Nephron progenitor cell (in vitro differentiated cells): ENCODE measurements around the gene RBKS.

ENCODE experiments used
- DNase-seq: peaks from one replicate; pipeline ENCODE4 v3.0.0; 2021
- H3K27ac Mint-ChIP-seq: 2 replicates; pipeline ENCODE4 v1.8.0; 2021; ENCODE audit warnings: mild to moderate bottlenecking, moderate library complexity, mixed read lengths
- H3K27me3 Mint-ChIP-seq: 2 replicates; pipeline ENCODE4 v1.8.0; 2021; ENCODE audit warnings: mild to moderate bottlenecking, low read depth, mixed read lengths; ENCODE audit not compliant: poor library complexity
- H3K36me3 Mint-ChIP-seq: 2 replicates; pipeline ENCODE4 v1.8.0; 2021; ENCODE audit warnings: low read depth, mixed read lengths
- H3K4me1 Mint-ChIP-seq: 2 replicates; pipeline ENCODE4 v1.8.0; 2021; ENCODE audit warnings: mixed read lengths
- H3K4me3 Mint-ChIP-seq: 2 replicates; pipeline ENCODE4 v1.8.0; 2021; ENCODE audit warnings: mild to moderate bottlenecking, moderate library complexity, mixed read lengths
- H3K9me3 Mint-ChIP-seq: 2 replicates; pipeline ENCODE4 v1.8.0; 2021; ENCODE audit warnings: mild to moderate bottlenecking, moderate library complexity, mixed read lengths
- CTCF ChIP-seq: fragments of 200-600 bp; sonication (generic); IDR thresholded peaks from 2 replicates; pipeline ENCODE4 v1.5.0; 2021; ENCODE audit warnings: antibody characterized with exemption

The RBKS gene

DNA sequence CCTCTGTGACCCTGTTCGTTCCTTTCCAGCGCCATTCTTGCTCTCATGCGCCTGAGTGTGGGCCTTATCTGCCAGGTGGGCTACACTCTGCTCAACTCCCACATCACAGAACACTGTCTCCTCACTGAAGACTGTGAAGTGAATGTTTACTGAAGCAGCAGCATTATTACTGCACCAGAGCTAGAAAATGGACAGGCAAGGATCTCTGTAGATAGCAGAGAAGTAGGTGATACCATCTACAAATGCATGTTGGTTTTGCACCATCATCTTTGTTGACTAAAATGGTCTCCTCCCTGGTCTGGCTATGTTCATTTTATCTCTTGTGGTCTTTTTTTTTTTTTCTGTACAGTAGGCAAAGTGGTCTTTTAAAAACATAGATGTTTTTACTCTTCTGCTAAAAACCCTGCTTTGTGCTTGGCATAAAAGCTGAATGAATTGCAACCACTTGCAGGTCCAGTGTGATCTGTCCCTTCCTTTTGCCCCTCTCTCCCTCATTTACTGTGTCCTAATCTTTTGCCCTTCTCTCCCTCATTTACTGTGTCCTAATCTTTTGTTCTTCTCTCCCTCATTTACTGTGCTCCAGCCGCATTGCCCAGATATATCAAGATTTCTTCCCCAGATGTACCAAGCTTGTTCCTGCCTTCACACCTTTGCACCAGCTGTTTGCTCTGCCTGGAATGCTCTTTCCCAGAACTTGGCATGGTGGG, 35.7 kb upstream of the RBKS start:
- no peaks in the 10 kb centered on the region for H3K9me3 Mint-ChIP-seq
- no peak overlapping the region for H3K4me3 Mint-ChIP-seq
- peaks cover 10% of the 10 kb centered on the region for H3K36me3 Mint-ChIP-seq
- DNase-seq, result no peak
- TF ChIP-seq CTCF, result no peak
- H3K27me3 Mint-ChIP-seq, result no peaks in the 10 kb centered on the region
- peaks cover 14% of the 10 kb centered on the region for H3K4me1 Mint-ChIP-seq
- no peak overlapping the region for H3K27ac Mint-ChIP-seq

GRCh38 chr2:27922842-27923241, 32.7 kb upstream of the RBKS start:
- Mint-ChIP-seq H3K27me3 (no peaks in the 10 kb centered on the region), H3K9me3 (no peaks in the 10 kb centered on the region), H3K36me3 (no peaks in the 10 kb centered on the region), H3K27ac (no peak overlapping the region), H3K4me1 (peaks cover 14% of the 10 kb centered on the region), H3K4me3 (no peak overlapping the region)
- no peak for TF ChIP-seq CTCF
- no peak for DNase-seq

- H3K9me3 Mint-ChIP-seq, result no peaks in the 10 kb centered on the region
- H3K4me3 Mint-ChIP-seq, result no peak overlapping the region
- peaks cover 14% of the 10 kb centered on the region for H3K4me1 Mint-ChIP-seq
- no peaks in the 10 kb centered on the region for H3K27me3 Mint-ChIP-seq
- no peak for DNase-seq
- TF ChIP-seq CTCF, result no peak
- no peaks in the 10 kb centered on the region for H3K36me3 Mint-ChIP-seq
- no peak overlapping the region for H3K27ac Mint-ChIP-seq
Measured at GRCh38 chr2:27921880-27922547, 31.8 kb upstream of the RBKS start.

GRCh38 chr2:27921424-27921823, 31.2 kb upstream of the RBKS start:
- TF ChIP-seq CTCF, result no peak
- Mint-ChIP-seq H3K27ac (no peak overlapping the region), H3K36me3 (no peaks in the 10 kb centered on the region), H3K4me3 (no peak overlapping the region), H3K4me1 (peaks cover 11% of the 10 kb centered on the region), H3K27me3 (no peaks in the 10 kb centered on the region), H3K9me3 (no peaks in the 10 kb centered on the region)
- no peak for DNase-seq

DNA sequence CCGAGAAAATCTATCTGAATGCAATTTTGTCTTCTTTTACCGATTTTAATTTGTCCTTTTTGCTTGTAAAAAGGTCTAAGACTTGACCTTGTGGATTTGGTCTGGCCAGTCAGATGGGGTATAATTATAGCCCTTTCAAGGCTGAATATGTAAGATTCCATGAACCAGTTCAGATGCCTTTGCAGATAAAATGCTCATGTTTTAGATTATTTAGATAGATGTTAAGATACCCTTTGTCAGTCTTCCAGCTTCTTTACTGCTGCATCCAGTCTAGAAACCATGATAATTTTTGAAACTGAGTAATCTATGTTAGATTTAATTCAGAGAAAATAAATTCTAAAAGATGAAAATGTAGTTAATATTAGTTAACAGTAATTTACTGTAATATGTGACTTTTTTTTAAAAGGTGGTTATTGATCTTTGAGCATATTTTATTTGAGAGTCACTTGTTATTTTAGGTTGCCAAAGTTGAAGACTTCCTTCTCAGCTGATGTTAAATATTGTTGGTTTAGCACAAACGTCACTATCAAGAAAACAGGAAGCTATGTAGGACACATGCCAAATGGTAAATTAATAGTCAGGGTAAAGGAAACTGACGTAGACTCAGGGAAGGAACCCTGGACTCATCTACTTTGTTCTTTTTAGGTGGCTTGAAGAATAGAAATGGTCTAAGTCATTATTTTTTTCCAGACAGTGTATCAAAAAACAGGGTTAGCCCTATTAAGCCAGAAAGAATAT, 30.1 kb upstream of the RBKS start:
- no peak overlapping the region for H3K27ac Mint-ChIP-seq
- no peaks in the 10 kb centered on the region for H3K9me3 Mint-ChIP-seq
- TF ChIP-seq CTCF, result no peak
- H3K27me3 Mint-ChIP-seq, result no peaks in the 10 kb centered on the region
- H3K4me1 Mint-ChIP-seq, result peaks cover under 1% of the 10 kb centered on the region
- no peaks in the 10 kb centered on the region for H3K36me3 Mint-ChIP-seq
- no peak for DNase-seq
- no peak overlapping the region for H3K4me3 Mint-ChIP-seq
